A172 (cell line): ENCODE data around the gene RAB3B. TPM values are rescaled to one million over a fixed set of nuclear protein-coding genes. Genes with fewer than 3 reads are reported as not detected.
"Not testable (repeated sequence)": the region's sequence is repeated elsewhere in the genome, so short reads cannot be mapped to it uniquely, and the experiment has no call there.

Source experiments
- DNase-seq: peaks from one replicate; pipeline ENCODE4 v3.0.0-alpha.2; 2015; ENCODE audit warnings: low spot score
- total RNA-seq: library from RNA; depleted of rRNA; stranded (reverse); fragments of >200 nt; shearing (Covaris generic); gene quantifications from 2 replicates; pipeline ENCODE4 v1.2.3, GENCODE V29; 2014; rRNA removed

RAB3B gene
- total RNA-seq, 1 experiment from 2014 or later: 9.0 TPM

- DNase-seq: not testable (repeated sequence)
These were observed 117.2 kb downstream of the RAB3B start for GRCh38 chr1:51873270-51873669.

- DNase-seq: no peak
These were observed 119.0 kb downstream of the RAB3B start for GRCh38 chr1:51871351-51871975.

- no peak for DNase-seq
These were observed 119.7 kb downstream of the RAB3B start for GRCh38 chr1:51870603-51871350.

GRCh38 chr1:51867479-51868232, 122.8 kb downstream of the RAB3B start:
- no peak for DNase-seq

- no peak for DNase-seq
These were observed 127.1 kb downstream of the RAB3B start for GRCh38 chr1:51863384-51863783.

GRCh38 chr1:51861669-51862068, 128.8 kb downstream of the RAB3B start:
- DNase-seq: no peak

- no peak for DNase-seq
These were observed 130.8 kb downstream of the RAB3B start for GRCh38 chr1:51859735-51860134.

- DNase-seq: no peak
These were observed 131.2 kb downstream of the RAB3B start for GRCh38 chr1:51859333-51859732.

- DNase-seq: no peak
These were observed 131.6 kb downstream of the RAB3B start for GRCh38 chr1:51858892-51859291.

Other genes with a start within 250 kb of the RAB3B start
- 41.5 and 63.0 TPM in 2 replicates for gene NRDC, start 112.0 kb downstream of the RAB3B start, total RNA-seq
- gene KTI12, start 43.1 kb upstream of the RAB3B start, total RNA-seq: 6.8 and 8.2 TPM in 2 replicates
- gene TXNDC12, start 64.5 kb upstream of the RAB3B start, total RNA-seq: 48.3 and 50.6 TPM in 2 replicates
- gene BTF3L4, start 65.6 kb upstream of the RAB3B start, total RNA-seq: 62.7 and 72.4 TPM in 2 replicates
- gene ZFYVE9, start 151.4 kb upstream of the RAB3B start, total RNA-seq: 17.6 and 20.2 TPM in 2 replicates